ENCODE results near the gene GALNT7.
"Not testable (repeated sequence)": the region's sequence is repeated elsewhere in the genome, so short reads cannot be mapped to it uniquely, and the experiment has no call there.

GALNT7 gene

DNA sequence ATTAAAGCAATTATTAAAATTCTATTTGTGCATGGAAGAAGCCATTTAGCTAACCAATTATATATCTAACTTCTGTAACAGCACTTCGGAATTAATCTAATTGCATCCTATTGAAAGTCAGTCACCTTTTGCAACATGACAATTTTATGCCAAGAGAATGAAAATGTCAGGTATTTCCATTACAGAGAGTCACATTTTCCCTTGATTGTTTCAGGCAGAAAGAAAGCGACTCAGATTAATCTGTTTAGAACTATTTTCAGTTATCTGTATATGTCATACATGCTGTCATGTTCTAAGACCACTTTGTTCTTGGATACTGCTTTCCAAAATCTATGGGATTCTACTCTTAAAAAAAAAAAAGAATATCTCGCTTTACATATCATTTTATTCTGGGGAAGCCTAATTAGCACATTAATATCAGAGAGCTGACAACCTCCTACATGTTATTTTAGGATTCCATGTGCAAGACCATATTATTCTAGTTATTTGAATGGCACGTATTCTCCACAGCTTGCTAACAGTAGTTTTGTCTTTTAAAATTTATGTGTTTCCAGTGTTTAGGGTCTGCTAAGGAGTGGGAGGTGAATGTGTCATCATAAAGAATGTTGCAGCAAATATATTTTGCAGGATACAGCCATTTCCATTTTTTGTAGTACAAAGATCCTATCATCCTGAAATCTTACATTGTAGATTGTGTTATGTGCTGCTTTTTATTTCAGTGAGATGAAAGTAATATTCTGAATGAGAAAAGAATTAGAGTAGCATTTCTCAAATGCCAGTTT, 31.7 kb downstream of the GALNT7 start:
- no peak for DNase-seq

DNA sequence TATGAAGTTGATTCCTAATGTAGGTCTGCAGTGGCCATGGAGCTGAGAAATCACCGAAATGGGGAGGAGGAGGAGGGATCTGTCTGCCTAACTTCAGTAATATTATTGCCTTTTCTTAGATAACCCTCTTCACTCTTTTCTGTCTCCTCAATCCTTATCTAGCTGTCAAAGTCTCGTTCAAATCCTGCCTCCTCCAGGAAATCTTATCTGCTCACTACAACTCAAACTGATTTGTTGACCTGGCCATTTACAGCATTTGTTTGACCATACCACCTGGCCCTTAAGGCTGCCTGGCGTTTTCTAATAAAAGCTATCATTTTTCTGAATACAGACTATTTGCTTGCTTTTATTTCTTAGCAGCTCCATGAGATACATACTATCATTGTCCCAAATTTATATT, 33.8 kb downstream of the GALNT7 start:
- DNase-seq: no peak

DNA sequence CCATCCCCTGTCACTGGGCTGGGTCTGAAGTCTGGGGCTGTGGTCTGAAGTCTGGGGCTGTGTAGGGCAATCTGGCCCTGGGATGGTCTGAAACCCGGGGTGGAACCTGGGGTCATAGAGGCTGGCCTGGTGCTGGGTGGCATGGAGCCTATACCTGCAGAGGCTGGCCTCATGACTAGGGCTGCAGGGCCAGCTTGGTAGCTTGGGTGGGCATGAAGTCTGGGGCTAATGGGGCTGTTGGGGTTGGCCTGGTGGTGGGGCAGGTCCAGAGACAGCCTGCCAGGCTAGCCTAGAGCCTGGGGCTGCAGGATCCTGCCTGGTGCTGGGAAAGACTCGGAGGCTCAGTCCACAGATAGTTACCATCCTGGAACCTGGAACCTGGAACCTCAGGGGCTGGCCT, 37.0 kb downstream of the GALNT7 start:
- no peak for DNase-seq

DNA sequence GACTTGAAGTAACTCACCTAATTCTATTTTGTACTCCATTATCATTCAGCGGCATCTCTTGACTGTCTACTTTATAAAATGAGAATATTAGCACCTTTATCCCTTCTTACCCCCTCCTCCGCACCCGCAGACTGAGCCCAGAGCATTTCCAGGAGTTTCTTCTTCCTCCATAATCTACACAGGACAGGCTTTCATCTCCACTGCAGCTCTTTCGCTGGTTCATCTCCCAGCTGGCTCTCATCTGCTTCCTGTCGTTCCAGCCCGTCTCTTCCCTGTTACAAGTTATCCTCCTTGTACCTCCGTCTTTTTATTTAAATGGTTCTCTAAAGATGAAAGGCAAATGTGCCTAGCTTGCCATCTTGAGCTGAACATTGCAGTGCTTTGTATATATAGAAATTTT, 39.8 kb downstream of the GALNT7 start:
- no peak for DNase-seq

DNA sequence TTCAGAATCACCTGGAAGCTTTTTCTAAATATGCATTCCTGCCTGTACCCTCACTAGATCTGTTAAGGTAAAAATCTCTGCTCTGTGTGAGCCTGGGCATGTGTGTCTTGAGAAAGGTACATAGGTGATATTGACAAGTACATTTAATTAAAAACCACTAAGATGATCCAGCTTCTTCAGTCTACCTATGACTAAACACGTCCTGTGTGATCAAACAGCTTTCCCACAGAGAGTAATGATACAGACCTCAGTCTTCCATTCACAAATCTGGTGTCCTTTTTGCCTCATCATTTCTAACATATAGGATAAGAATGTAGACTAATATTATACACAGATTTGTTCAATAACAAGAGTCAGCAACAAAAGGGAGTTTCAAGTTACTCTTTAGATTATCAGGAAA, 42.6 kb downstream of the GALNT7 start:
- no peak for DNase-seq

DNA sequence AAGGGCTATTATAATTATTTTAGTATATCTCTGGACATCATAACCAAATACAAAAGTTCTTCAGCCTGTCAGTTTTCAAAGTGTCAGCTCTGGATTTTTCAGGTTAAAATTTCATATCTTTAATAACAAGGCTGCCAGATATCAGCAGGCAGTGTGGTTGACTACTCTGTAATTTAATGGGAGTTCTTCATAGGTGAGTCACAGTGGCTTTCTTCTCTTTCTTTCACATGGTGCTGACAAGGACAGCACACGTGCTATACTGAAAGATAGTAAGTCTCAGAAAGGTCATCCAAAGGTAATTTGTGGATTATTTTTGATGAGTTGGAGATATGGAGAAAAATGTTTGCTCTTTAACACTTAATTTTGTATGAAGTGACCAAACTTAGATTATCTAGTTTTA, 43.2 kb downstream of the GALNT7 start:
- no peak for DNase-seq

DNA sequence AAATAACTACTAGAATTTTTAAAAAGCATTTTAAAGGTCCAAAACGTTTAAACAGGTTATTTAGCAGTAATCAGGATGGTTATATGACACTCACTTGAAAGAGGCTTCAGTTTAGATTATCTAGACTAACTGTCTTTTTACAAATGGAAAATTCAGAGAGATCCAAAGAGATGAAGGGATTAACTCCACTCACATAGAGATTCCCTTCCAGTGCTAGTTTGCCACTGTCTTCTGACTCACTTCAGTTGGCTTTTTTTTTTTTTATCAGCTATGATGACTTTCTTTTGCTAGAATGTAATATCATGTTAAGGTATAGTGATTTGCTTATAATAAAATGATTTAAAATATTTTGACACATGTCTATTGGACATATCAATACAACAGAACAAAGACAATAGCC, 43.8 kb downstream of the GALNT7 start:
- no peak for DNase-seq

DNA sequence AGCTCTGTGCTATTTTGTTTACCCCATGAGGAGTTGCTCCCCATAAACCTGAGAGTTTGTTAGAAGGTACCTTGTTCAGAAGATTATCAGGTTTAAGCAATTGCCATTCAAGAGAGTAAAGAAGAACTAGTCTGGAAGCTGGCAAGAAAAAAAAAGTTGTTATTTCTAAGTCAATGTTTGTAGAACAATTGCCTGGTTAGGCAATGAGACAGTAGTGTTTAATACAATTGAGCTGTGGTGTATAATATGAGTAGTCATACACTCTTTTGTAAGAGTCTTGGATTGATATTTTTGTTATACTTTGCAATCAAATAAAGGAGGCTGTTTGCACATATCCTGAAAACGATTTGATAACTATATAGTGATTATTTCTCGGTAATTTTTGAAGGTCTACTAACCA, 44.7 kb downstream of the GALNT7 start:
- no peak for DNase-seq

DNA sequence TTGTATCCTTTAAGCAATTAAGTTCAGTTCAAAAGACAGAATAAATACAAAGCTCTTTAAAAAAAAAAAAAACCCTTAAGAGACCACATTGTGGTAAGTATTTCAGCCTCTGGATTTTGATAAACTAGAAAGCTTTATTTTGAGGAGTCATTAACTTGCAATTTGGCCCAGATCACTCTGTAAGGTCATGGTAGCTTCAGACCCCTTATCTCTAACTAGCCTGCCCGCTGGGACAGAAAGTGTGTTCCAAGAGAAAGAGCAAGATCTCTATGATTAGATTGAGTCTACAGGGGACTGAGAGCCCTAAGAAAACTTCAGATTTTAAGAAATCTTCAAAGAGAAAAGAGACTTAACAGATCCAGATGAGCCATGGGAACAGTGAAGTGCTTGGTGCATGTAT, 45.6 kb downstream of the GALNT7 start:
- DNase-seq: no peak

DNA sequence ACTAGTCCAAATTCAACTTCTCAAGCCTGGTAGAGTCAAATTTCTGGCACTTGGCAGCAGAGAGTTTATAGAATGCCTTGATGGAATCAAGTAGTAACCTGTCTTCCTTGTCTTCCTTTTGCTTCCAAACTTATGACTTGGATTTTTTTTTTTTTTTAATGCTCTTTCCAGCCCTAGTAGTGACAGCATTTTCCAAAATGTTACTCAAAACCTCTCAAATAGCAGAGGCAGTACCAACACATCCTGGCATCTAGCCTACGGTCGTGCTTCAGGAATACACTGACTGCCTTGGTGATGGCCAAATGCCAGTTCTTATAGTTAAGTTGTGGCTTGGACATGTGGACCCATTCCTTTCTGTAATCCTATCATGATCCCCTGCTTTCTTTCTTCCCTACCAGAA, 46.0 kb downstream of the GALNT7 start:
- no peak for DNase-seq

DNA sequence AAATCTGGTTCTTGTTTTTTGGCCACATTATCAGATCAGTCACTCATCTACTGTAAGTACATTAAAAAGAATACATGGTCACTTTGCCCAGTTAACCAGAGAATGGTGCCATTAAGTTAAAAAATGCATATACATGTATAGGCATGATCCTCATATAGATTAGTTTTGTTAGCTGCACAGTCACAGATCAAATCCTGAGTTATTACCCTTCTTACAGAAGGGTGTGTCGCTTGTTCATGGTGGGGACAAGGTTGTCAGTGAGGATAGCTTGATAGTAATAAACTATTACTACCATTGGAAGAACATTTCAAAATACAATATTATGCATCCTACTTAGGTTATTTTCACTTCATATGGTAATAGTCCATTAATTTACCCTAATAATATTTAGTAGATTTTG, 48.5 kb downstream of the GALNT7 start:
- DNase-seq: no peak

DNA sequence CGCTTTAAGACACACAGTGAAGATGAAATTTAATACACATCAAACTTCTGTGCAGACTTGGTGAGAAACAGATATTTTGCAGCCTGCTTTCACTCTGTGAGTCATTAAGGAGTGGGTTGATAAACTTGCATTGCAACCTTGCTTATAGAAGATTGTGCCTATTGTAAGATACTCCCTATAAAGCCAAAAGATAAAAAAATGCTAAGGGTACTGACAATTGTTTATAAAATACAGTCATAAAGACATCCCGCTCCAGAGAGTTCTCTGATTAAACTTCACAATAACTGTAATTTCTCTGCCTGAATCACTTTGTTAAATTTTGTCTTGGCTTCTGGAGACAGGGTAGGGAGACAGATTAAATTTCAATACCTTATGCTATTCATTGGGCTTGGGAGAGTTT, 49.1 kb downstream of the GALNT7 start:
- no peak for DNase-seq

DNA sequence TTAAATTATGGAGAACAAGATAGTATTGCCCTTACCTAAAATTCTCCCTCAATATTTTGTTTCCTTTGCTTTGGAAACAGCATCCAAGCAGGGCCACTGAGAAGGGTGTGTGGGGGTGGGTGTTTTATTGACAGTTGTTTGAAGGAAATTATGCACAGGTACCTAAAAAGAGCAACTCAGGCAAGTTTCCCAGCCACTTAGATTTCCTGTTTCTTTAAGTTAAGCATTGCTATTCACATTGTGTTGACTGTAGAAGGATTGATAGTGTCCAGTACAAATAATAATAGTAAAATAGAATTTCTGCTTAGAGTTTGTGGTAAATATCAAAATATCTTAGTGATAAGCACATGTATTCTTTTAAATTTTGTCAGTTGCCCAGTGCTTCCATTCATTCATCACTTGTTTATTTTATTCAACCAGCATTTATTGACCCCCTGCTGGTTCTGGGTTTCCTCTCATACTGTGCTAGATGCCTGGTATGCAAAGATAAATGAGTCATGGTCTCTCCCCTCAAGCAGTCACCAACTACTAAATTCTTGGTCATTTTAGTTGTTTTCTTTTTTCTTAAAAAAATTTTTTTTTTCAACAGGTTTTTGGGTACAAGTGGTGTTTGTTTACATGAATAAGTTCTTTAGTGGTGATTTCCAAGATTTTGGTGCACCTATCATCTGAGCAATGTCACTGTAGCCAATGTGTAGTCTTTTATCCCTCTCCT, 50.0 kb downstream of the GALNT7 start:
- DNase-seq: no peak

DNA sequence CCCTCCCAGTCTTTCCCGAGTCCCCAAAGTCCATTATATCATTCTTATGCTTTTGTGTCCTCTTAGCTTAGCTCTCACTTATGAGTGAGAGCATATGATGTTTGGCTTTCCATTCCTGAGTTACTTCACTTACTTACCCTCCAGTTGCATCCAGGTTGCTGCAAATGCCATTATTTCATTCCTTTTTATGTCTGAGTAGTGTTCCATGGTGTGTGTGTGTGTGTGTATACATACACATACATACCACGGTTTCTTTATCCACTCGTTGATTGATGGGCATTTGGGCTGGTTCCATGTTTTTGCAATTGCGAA, 50.5 kb downstream of the GALNT7 start:
- not testable (repeated sequence) for DNase-seq

DNA sequence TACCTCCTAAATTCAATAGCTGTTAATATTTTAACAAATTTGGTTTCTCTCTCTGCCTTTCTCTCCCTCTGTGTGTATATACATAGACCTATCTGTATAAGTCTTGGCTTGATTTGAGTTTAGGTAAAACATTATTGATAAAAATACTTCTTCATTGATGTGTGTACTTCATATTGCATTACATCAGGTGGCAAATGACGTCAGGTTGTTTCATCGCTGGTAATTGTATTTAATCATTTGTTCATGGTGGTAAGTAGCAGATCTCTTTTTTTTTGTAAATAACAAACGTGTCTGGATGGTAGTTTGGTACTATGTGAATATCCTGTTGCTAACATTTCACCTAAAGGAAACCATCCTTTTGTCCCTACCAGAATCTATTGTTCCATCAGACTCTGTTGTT, 55.1 kb downstream of the GALNT7 start:
- DNase-seq: no peak

DNA sequence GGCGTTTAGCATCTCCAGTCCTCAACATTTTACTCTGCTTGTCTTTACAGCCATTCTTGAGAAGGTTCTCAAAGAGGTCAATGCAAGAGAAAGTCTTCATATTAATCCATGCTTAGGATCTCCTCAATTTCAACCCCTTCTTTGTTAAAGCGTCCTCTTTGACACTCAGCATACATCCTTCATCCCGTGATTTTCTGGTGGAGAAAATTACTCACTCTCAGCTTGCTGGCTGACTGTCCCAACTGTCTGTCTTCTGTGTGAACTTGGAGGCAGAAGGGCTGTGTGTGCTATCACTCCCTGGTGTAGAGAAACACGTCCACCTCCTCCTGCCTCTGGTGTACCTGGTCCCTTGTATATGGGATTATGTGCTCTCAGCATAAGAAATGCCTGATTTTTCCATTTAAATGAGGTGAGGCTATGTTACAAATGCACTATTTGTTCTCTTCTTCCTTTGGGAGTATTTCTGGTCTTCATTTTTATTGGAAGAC, 57.8 kb downstream of the GALNT7 start:
- no peak for DNase-seq

DNA sequence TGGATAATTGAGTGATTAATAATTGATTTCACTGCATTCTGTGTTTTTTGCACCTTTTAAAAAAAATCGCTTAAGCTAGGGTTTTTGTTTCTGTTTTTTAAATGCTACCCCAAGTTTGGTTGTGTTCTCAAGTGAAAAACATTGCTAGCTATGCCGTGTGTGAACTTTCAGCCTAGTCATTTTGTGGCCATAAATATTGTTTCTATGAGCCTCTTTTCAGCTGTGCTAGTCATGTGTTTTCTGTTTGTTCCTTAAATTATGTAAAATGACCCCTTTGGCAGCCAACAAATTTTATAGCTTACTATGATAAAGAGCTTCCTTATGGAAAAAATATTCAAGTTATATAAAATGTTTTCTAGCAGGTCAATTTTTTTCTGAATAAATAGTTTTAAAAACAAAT, 59.1 kb downstream of the GALNT7 start:
- no peak for DNase-seq

DNA sequence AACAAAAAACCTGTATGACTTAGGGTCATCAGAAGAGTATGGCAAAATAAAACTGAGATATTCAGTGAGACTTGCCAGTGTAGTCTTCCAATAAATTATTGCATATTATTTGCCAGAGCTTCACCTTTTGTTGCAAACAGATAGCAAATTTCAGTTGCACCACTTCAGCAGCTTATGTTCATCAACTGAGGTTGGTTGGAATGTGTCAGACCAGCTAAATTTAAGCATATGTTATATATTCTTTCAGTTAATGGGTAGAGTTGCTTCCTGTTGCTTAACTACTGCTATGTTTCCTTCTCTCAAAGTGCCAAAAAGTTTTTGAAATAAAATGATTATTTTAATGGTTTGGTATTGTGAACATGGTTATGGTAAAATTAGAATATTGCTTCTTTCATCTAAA, 61.5 kb downstream of the GALNT7 start:
- DNase-seq: no peak

DNA sequence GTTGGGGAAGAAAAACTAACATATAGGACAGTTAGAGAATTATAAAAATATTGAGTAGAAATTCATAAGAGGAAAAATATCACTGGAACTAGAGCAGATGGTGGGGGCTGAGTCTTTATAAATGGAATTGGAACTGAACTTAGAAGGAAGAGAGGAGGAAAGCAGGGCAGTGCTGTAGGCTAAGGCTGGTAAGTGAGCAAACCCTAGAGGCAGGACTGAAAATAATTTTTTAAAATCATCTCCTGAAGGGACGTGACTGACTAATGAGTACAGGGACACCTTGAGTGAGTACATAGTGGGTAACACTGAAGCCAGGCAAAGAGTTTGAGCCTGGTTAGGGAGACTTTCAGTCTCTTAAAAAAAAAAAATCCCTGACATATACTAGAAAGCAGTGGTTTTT, 63.3 kb downstream of the GALNT7 start:
- DNase-seq: no peak

DNA sequence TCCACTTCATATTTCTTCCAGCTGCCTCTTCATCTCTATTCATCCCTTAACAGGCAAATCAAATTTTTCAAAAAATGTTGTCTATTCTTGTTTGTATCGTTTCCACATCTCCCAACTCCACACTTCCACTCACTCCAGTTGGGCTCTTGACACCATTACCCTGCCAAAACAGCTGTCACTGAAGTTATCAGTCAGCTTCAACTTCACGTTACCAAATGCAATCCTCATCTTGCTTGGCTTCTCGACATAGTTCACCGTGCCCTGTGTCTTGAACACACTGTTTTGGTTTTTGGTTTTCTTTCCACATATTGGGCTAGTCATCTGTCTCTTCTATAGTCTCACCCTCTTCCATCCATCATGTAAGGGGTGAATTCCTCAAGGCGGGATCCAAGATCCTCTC, 65.2 kb downstream of the GALNT7 start:
- no peak for DNase-seq

DNA sequence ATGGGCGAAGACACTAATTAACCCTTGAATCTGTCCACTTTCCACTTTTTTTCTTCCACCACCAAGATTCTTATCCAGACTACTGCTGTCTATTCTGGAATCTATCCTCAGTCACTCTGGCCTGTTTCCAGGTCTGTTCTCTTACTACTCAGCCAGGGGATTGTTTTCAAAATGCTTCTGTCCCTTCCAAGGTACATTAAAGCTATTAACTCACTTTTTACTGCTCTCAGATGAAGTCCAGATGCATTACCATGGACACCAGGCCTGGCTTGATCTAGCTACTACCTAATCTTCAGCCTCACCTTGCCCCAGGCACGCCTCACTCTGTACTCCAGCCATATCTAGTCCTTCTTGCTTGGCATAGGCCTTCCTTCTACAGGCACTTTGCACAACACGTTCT, 66.4 kb downstream of the GALNT7 start:
- no peak for DNase-seq

DNA sequence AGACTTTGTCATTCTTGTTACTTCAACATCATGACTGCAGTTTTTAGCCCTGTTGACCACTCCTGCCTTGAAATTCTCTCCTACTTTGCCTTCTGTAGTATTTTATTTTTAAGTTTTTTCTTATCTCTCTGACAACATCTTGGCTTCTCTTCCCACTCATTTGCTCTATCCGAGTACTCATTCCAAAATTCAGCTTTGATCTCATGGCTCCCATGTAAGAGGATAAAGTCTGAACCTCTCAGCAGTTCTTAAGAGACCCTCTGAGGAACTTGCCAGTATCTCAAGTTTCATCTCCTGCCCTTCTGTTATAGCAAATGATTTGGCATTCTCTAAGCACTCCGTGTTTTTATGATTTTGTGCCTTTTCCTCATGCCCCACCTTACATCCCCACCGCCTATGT, 67.7 kb downstream of the GALNT7 start:
- DNase-seq: no peak

DNA sequence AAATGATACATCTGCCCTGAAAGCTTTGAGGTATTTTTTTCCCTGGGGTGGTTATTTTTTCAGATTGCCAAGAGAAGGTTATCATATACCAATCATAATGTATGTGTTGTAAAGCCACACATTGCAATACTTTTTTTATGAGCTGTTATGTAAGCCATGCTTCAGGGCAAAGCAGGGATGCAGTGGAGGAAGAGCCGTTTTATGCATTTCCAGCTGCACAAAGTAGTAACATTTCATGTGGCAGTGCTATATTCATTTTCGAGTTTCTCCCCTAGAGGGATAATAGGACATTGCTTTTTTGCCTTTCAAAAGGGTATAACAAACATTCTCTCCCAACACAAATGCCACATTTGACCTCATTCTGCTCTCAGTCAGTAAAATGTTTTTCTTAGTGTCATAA, 68.5 kb downstream of the GALNT7 start:
- DNase-seq: no peak

DNA sequence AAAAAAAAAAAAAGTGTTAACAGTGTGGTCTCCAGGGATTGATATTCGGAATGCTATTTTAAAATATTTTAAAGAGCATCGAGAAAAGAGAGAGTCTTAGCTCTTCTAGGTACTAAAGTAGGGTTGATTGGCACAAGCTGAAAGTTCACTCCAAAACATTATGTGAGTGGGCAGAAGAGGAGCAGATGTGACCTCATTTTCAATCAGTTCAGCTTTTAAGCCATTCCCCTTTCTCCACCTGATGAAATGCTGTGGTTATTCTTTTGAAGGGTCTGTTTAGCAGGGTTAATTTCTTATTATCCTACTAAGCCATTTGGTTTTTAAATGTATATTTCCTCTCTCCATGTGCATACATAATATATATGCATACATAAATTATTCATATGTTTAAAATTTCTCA, 69.2 kb downstream of the GALNT7 start:
- no peak for DNase-seq

DNA sequence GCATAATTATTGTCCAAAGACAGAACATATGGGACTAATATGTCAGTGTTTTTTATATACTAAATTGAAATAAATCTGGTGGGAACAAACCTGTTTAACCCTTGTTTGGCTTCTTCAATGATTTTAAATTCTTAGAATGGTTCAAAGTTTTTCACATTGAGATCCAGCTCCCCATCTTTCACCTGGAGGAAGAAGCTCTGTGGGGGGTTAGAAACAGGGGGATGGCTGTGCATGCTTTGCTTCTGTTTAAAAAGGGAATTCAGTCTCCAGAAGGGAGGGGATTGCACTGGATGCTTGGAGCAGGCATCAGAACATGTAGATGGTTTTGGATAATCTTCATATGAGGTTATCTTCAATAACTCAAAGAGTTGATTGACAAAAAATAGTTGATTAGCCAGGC, 72.1 kb downstream of the GALNT7 start:
- no peak for DNase-seq
